ENCODE results near the gene CFAP46. TPM values are rescaled to one million over a fixed set of nuclear protein-coding genes. Genes with fewer than 3 reads are reported as not detected.
A peak's percentile ranks its signal among the peaks of the same experiment; 100 is the strongest.

CFAP46 gene
- total and polyA plus RNA-seq, 12 donors: 0.36 to 1.9 (median 1.1) TPM

DNA sequence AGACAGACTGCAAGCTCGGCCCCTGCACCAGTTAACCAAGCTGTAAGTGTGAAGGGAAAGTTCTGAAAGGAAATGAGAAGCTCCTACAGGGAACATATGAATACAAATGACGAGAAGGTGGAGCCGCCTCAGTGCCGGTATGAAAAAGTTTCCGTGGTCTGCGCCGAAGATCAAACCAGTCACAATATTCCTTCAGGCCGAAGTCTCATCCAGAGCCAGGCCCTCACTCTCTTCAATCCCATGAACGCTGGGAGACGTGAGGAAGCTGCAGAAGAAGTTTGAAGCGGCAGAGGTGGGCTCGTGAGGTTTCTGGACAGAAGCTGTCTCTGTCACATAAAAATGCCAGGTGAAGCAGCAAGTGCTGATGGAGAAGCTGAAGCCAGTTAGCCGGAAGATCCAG lies 71.9 kb downstream of the CFAP46 start:
- WGBS, 2 donors: 92% methylated on average over 13 of the region's 13 CpGs
- H3K27me3 ChIP-seq: peaks cover 0 to 24% (median 10%) of the 10 kb centered on the region in 7 donors
- TF ChIP-seq, protein P1, sequence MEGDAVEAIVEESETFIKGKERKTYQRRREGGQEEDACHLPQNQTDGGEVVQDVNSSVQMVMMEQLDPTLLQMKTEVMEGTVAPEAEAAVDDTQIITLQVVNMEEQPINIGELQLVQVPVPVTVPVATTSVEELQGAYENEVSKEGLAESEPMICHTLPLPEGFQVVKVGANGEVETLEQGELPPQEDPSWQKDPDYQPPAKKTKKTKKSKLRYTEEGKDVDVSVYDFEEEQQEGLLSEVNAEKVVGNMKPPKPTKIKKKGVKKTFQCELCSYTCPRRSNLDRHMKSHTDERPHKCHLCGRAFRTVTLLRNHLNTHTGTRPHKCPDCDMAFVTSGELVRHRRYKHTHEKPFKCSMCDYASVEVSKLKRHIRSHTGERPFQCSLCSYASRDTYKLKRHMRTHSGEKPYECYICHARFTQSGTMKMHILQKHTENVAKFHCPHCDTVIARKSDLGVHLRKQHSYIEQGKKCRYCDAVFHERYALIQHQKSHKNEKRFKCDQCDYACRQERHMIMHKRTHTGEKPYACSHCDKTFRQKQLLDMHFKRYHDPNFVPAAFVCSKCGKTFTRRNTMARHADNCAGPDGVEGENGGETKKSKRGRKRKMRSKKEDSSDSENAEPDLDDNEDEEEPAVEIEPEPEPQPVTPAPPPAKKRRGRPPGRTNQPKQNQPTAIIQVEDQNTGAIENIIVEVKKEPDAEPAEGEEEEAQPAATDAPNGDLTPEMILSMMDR (IDR thresholded peaks at IDR 0.05): no peak
- H3K36me3 ChIP-seq: no peaks in the 10 kb centered on the region
- no peaks in the 10 kb centered on the region for H3K4me1 ChIP-seq
- no peak overlapping the region for H3K27ac ChIP-seq
- ATAC-seq (no peak), DNase-seq (no peak)
- H3K4me3 ChIP-seq: no peak overlapping the region
- intact Hi-C loops (cut with DNase I): no loop called here
- peaks cover 0 to 23% (median 5%) of the 10 kb centered on the region in 11 donors for H3K9me3 ChIP-seq

DNA sequence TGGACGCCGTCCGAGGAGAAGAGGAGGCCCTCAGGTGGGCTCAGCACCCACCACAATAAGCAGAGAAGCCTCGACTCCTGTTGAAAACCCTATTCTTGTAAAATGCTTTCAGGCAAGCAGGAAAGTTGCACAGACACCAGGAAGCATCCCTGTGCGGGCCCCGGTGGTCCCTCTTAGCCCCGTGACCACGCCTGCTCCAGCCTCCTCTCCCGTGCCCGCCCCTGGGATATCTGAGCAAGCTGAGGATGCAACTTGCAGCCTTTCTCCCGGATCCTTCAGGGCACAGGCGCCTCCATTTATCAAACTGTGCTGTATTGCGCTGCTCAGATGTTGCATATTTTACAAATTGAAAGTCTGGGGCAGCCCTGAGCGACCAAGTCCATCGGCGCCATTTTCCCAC lies 72.7 kb downstream of the CFAP46 start:
- ATAC-seq (no peak), DNase-seq (peak in 1 of 2 donors; percentile 1)
- TF ChIP-seq, protein P1 (IDR thresholded peaks at IDR 0.05): no peak
- H3K36me3 ChIP-seq: no peaks in the 10 kb centered on the region
- H3K4me1 ChIP-seq: no peaks in the 10 kb centered on the region
- peaks cover 0 to 16% (median 3%) of the 10 kb centered on the region in 11 donors for H3K9me3 ChIP-seq
- peaks cover 0 to 24% (median 10%) of the 10 kb centered on the region in 7 donors for H3K27me3 ChIP-seq
- 87 to 90% methylated on average over 16 of the region's 16 CpGs for WGBS, 2 donors
- no peak overlapping the region for H3K27ac ChIP-seq
- intact Hi-C loops (cut with DNase I): no loop called here
- H3K4me3 ChIP-seq: no peak overlapping the region

DNA sequence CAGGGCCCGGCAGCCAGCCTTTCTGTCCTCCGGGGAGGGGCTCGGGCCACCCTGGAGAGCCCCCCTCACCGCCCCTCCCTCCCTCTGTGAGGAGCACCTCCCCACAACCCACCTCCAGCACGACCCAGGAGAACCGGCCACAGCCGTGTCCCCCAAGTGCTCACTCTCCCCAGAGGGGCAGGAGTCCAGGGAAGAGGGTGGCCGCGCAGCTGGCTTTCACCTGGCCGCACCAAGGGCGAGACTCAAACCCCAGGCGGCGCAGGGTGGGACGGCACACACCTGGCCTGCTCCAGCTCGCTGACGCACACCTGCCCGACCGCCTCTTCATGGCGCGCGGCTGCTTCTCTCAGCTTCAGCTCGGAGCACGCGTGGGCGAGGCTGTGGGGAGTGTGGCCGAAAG lies 73.4 kb downstream of the CFAP46 start:
- Histone ChIP-seq H3K27me3 (peaks cover 0 to 24% (median 10%) of the 10 kb centered on the region in 7 donors), H3K9me3 (peaks cover 0 to 16% (median 3%) of the 10 kb centered on the region in 11 donors), H3K4me1 (no peaks in the 10 kb centered on the region), H3K4me3 (no peak overlapping the region), H3K27ac (no peak overlapping the region), H3K36me3 (no peaks in the 10 kb centered on the region)
- TF ChIP-seq, protein P1 (IDR thresholded peaks at IDR 0.05): no peak
- peak in 1 of 2 donors; percentile 6 for DNase-seq
- 92 to 93% methylated on average over 26 of the region's 26 CpGs for WGBS, 2 donors
- ATAC-seq: no peak
- intact Hi-C loops (cut with DNase I): no loop called here

DNA sequence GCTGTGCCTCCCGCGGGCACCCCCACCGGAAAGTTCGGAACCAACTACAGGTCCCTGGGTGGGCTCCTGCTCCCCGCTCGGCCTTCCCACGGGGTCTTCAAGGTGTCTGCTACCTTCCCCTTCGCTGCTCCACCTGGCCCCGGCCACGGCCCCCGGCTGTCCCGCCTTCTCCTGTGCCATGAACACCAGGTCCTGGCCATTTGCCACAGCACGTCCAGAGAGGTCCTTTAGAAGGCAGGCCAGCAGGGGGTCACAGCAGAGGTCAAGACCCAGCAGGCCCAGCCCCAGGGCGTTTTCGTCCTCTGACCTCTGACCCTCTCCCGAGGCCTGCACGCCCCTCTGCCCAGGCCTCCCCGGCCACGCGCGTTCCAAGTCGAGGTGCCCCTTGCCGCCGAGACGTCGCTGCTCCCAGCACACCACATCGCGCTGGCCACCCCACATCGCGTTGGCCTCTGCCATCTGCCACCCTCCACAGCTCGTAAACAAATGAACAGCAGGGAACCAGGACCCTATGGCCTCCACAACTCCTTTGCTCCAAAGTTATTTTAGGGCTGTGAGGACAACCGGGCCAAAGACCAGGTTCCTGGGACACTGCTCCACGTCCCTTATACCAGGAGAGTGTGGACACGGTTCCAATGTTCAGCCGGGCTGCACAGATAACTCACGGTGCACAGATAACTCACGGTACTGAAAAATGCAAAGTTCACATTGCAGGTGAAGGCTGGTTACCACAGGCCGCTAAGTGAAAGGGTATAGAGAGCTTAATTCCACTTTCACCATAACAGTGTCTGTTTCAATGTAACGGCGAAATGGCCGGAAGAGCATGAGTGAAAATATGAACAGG lies 74.3 kb downstream of the CFAP46 start:
- Histone ChIP-seq H3K27ac (no peak overlapping the region), H3K9me3 (peaks cover 0 to 16% (median 3%) of the 10 kb centered on the region in 11 donors), H3K4me1 (no peaks in the 10 kb centered on the region), H3K4me3 (no peak overlapping the region), H3K27me3 (peaks cover 0 to 22% (median 11%) of the 10 kb centered on the region in 7 donors), H3K36me3 (no peaks in the 10 kb centered on the region)
- DNase-seq (peak in 1 of 2 donors; percentile 14), ATAC-seq (no peak)
- intact Hi-C loops (cut with DNase I): no loop called here
- TF ChIP-seq, protein P1 (IDR thresholded peaks at IDR 0.05): no peak
- 85 to 86% methylated on average over 41 of the region's 41 CpGs for WGBS, 2 donors
